Activated CD8-positive, alpha-beta memory T cell treated with anti-CD3 and anti-CD28 coated beads, Interleukin-2, amount 50 U/mL, for 1 hour (primary cell): Measurements from ENCODE around the gene ZNF500.

Source experiments
- DNase-seq: peaks from one replicate; pipeline ENCODE4 v3.0.0-alpha.2; 2020; ENCODE audit errors: extremely low read depth

The ZNF500 gene

GRCh38 chr16:4704913-4705312 lies 62.0 kb downstream of the ZNF500 start:
- no peak for DNase-seq

- no peak for DNase-seq
Observed at GRCh38 chr16:4704491-4704890, 62.5 kb downstream of the ZNF500 start.

- no peak for DNase-seq
Observed at GRCh38 chr16:4703906-4704305, 63.1 kb downstream of the ZNF500 start.

DNA sequence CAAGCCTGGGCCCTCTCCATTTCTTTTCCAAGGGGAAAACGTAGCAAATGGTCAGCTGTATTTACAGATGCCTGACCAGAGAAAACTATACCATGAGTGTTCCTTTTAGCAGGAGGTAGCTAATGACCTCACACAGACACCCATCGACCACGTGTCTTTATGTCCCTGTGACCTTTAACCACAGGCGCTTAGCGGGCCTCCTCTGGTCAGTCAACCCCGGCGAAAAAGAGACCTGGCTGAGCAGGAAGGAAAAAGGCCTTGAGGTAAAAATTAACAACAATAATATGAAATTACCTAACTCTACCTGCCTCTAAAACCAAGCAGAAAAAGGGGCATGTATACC lies 64.5 kb downstream of the ZNF500 start:
- no peak for DNase-seq

DNA sequence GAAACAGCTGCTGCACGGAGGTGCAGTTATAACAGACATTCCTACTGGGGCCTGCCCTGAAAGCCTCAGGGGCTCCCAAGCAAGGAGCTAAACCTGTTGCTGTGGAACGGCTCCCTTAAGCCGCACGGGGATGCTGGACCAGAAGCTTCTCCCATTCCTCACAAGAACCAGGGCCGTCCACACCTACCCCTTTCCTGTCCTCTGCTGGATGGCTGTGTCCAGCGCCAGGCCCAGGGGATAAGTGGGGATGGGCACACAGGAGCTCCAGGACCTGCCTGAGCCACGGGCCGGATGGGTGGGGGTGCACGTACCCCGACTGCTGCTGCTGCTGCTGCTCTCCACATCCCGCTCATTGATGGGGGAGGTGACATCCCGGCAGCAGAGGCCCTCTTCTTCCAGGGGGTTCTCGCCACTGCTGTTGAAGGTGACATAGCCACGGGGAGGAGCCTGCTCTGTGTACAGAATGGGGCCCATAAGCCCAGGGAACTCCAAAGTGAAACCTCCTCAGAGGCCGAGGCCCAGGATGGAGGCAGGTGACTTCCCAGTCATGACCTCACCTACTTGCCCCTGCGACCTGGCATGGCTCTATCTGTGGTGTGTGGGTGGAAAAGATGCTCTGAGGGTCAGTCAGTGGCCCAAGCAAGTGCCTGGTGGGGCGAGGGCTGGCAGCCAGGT lies 65.0 kb downstream of the ZNF500 start:
- DNase-seq = no peak

GRCh38 chr16:4700997-4701743 lies 65.8 kb downstream of the ZNF500 start:
- no peak for DNase-seq

- peak; percentile 20 for DNase-seq
Observed at GRCh38 chr16:4700380-4700996, 66.5 kb downstream of the ZNF500 start.

DNA sequence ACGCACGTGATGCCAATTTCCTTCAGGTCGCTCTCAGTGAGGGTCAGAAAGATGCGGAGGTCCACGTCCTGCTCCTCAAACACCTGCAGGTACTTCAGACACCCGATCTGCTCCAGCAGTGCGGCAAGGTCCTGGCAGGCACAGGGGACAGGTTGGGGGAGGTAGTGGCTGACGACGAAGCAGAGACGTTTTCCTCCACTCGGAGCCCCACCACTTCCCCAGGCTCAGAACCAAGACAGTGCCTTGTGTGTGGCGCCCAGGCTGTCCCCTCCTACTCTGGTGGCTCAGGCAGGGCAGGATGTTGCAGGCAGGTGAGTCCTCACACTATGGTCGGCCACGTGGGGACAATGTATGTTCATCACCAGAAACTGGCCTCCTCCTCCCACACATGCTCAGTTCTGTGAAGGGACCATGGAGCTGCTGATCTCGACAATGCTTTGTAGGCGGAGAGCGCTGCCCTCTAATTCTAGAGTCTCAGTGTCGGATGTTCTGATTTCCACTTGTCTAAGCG lies 67.9 kb downstream of the ZNF500 start:
- no peak for DNase-seq

GRCh38 chr16:4698321-4699045 lies 68.5 kb downstream of the ZNF500 start:
- no peak for DNase-seq
